Parathyroid adenoma (tissue), 2 donors: Measurements from ENCODE around the gene SFXN1.

Experiments
- H2AFZ ChIP-seq: fragments of 300-600 bp; sonication (generic); one replicate; pipeline ENCODE4 v1.7.0; 2017; ENCODE audit warnings: antibody characterized with exemption, mild to moderate bottlenecking
- H3K27ac ChIP-seq: fragments of 300-600 bp; sonication (generic); one replicate; pipeline ENCODE4 v1.7.0; 2017
- H3K27me3 ChIP-seq: fragments of 300-600 bp; sonication (generic); one replicate; pipeline ENCODE4 v1.7.0; 2017; ENCODE audit warnings: low read length; ENCODE audit not compliant: control insufficient read depth, insufficient read depth
- H3K36me3 ChIP-seq: fragments of 300-600 bp; sonication (generic); one replicate; pipeline ENCODE4 v1.7.0; 2017; ENCODE audit warnings: low read length; ENCODE audit not compliant: control insufficient read depth, insufficient read depth
- H3K4me1 ChIP-seq: fragments of 300-600 bp; sonication (generic); one replicate; pipeline ENCODE4 v1.7.0; 2017; ENCODE audit warnings: control low read depth
- H3K4me2 ChIP-seq: fragments of 300-600 bp; sonication (generic); one replicate; pipeline ENCODE4 v1.7.0; 2017; ENCODE audit warnings: low read length
- H3K4me3 ChIP-seq: fragments of 300-600 bp; sonication (generic); one replicate; pipeline ENCODE4 v1.7.0; 2017; ENCODE audit warnings: low read depth, low read length
- H3K79me2 ChIP-seq: fragments of 300-600 bp; sonication (generic); one replicate; pipeline ENCODE4 v1.7.0; 2017; ENCODE audit warnings: control low read depth
- H3K9ac ChIP-seq: fragments of 300-600 bp; sonication (generic); one replicate; pipeline ENCODE4 v1.7.0; 2017; ENCODE audit warnings: mild to moderate bottlenecking
- H3K9me3 ChIP-seq: fragments of 300-600 bp; sonication (generic); one replicate; pipeline ENCODE4 v1.7.0; 2017; ENCODE audit warnings: low read length; ENCODE audit not compliant: control insufficient read depth
- CTCF ChIP-seq: fragments of 300-600 bp; sonication (generic); IDR thresholded peaks from one replicate; pipeline ENCODE4 v1.7.0; 2017; ENCODE audit warnings: antibody characterized with exemption, mild to moderate bottlenecking
- donor health status: primary hyperparathyroidism.

Gene SFXN1

DNA sequence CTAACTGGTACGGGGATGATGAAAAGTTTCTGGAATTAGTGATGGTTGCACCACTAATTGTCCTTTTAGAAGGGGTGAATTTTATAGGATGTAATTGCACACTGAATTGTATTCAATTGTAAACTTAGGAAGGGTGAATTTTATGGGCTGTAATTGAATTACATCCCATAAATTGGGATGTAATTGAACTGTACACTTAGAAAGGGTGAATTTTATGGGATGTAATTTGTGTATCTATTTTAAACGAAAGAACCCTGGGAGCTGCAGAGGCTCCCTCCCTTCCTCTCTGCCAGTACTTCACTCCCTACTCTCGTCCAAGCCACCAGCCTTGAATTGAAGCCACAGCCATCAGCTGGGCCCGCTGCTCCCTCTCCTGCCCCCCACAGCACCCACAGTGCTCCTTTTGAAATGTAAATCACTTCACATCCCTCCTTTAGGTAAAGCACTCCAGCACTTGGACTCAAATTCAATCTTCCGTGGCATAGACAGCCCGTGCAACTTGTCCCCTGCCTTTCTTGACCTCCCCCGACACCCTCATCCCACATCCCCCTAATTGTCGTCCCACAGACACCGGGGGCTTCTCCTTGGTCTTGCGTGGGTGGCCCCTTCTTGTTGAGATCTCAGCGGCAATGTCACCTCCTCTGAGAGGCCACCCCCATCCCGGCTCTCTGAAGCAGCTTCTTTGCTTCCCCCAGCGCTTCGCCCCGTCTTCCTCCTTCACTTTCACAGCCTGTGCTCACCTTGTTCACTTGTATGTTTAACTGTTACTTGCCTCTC, 95.3 kb downstream of the SFXN1 start:
- no peaks in the 10 kb centered on the region for H3K79me2 ChIP-seq
- TF ChIP-seq CTCF = no peak
- H3K4me3 ChIP-seq = no peak overlapping the region
- no peaks in the 10 kb centered on the region for H3K27me3 ChIP-seq
- H3K9ac ChIP-seq = no peak overlapping the region
- no peak overlapping the region for H3K4me2 ChIP-seq
- H3K36me3 ChIP-seq = no peaks in the 10 kb centered on the region
- no peaks in the 10 kb centered on the region for H3K4me1 ChIP-seq
- H3K9me3 ChIP-seq = no peaks in the 10 kb centered on the region
- H3K27ac ChIP-seq = no peak overlapping the region
- no peak overlapping the region for H2AFZ ChIP-seq

- Histone ChIP-seq H3K79me2 (no peaks in the 10 kb centered on the region), H3K9me3 (no peaks in the 10 kb centered on the region), H3K36me3 (no peaks in the 10 kb centered on the region), H3K27ac (no peak overlapping the region), H3K4me1 (no peaks in the 10 kb centered on the region), H3K27me3 (no peaks in the 10 kb centered on the region), H3K4me3 (no peak overlapping the region), H3K9ac (no peak overlapping the region), H3K4me2 (no peak overlapping the region), H2AFZ (no peak overlapping the region)
- TF ChIP-seq CTCF = no peak
These were observed 96.9 kb downstream of the SFXN1 start for GRCh38 chr5:175575301-175575700.

DNA sequence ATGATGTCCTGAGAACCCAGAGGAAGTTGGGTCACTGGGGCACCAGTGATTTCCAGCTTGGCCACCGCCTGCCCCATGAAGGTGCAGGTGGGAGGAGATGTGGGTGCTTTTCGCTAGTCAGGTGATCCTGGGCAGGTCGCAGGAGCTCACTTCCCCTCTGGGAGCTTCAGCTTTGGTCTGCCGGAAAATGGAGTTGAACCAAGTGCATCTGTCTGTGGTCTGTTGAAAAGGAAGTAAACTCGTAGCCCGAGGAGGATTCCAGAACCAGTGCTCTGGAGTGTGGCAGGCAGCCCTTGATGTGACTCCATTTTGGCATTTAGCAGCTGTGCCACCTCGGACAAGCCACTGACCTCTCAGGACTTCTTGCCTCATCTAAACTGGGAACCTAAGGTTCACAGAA, 97.7 kb downstream of the SFXN1 start:
- no peak overlapping the region for H3K9ac ChIP-seq

GRCh38 chr5:175576591-175576990, 98.2 kb downstream of the SFXN1 start:
- Histone ChIP-seq H3K9me3 (no peaks in the 10 kb centered on the region), H3K4me2 (no peak overlapping the region), H3K4me1 (no peaks in the 10 kb centered on the region), H3K27me3 (no peaks in the 10 kb centered on the region), H3K4me3 (no peak overlapping the region), H3K79me2 (no peaks in the 10 kb centered on the region), H3K36me3 (no peaks in the 10 kb centered on the region), H2AFZ (no peak overlapping the region), H3K27ac (no peak overlapping the region), H3K9ac (no peak overlapping the region)
- no peak for TF ChIP-seq CTCF

More for the DNA sequence above, 97.7 kb downstream of the SFXN1 start:
- Histone ChIP-seq H2AFZ (no peak overlapping the region), H3K27me3 (no peaks in the 10 kb centered on the region), H3K27ac (no peak overlapping the region), H3K79me2 (no peaks in the 10 kb centered on the region), H3K4me2 (no peak overlapping the region), H3K9me3 (no peaks in the 10 kb centered on the region), H3K36me3 (no peaks in the 10 kb centered on the region), H3K4me3 (no peak overlapping the region), H3K4me1 (no peaks in the 10 kb centered on the region)
- TF ChIP-seq CTCF = no peak
